SK-N-SH treated with all-trans-retinoic acid at 6 μM for 48 hours (cell line): ENCODE data around the gene FGFRL1.

ENCODE experiments used
- ARNTL ChIP-seq: fragments of 450-650 bp; formaldehyde crosslinking; IDR thresholded peaks from 2 replicates; pipeline ENCODE4 v1.5.0; 2020; ENCODE audit warnings: low read depth, mild to moderate bottlenecking, moderate library complexity, borderline replicate concordance
- PPARA ChIP-seq: fragments of 250-450 bp; sonication (Bioruptor Pico); IDR thresholded peaks from 2 replicates; pipeline ENCODE4 v1.5.0; 2020; ENCODE audit warnings: mild to moderate bottlenecking, borderline replicate concordance
- TCF4 ChIP-seq: fragments of 250-450 bp; sonication (Bioruptor Pico); IDR thresholded peaks from 2 replicates; pipeline ENCODE4 v1.8.0; 2021; ENCODE audit warnings: mild to moderate bottlenecking, moderate library complexity, borderline replicate concordance
- TOX ChIP-seq: fragments of 250-450 bp; sonication (Bioruptor Pico); IDR thresholded peaks from 2 replicates; pipeline ENCODE4 v1.8.0; 2021; ENCODE audit warnings: mild to moderate bottlenecking, moderate library complexity, borderline replicate concordance
- ZFP3 ChIP-seq: fragments of 250-450 bp; sonication (Bioruptor Pico); IDR thresholded peaks from 2 replicates; pipeline ENCODE4 v1.5.0; 2020; ENCODE audit warnings: mild to moderate bottlenecking, moderate library complexity
- ZNF70 ChIP-seq: fragments of 450-650 bp; formaldehyde crosslinking; IDR thresholded peaks from 2 replicates; pipeline ENCODE4 v1.5.0; 2020; ENCODE audit warnings: mild to moderate bottlenecking, moderate library complexity
- TF ChIP-seq, protein P1 (sequence below): fragments of 250-450 bp; sonication (Bioruptor Pico); IDR thresholded peaks from 2 replicates; pipeline ENCODE4 v1.8.0; 2021; ENCODE audit warnings: low read depth, mild to moderate bottlenecking, moderate library complexity, borderline replicate concordance

DNA sequence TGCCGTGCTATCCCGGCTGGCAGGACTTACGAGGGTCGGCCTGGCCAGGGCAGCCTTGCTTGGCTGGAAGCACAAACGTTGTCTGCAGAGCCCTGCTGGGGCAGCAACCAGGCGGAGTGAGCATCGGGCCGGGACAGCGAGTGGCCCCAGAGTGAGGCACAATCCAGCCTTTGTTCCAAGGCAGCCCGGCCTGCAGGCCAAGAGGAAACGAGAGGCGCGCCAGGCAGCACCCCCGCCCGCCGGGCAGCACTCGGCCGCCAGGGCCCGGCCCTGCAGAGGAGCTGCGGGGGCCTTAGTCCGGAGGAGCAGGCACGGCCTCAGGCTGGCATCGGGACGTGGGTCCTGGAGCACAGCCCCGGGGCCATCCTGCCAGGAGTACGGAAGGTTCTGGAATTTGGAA, 24.1 kb downstream of the FGFRL1 start:
- TF ChIP-seq ARNTL (CRISPR knock-in tag) (no peak), PPARA (CRISPR knock-in tag) (no peak), ZNF70 (no peak), TOX (CRISPR knock-in tag) (no peak), ZFP3 (no peak), TCF4 (no peak)
- TF ChIP-seq, protein P1, sequence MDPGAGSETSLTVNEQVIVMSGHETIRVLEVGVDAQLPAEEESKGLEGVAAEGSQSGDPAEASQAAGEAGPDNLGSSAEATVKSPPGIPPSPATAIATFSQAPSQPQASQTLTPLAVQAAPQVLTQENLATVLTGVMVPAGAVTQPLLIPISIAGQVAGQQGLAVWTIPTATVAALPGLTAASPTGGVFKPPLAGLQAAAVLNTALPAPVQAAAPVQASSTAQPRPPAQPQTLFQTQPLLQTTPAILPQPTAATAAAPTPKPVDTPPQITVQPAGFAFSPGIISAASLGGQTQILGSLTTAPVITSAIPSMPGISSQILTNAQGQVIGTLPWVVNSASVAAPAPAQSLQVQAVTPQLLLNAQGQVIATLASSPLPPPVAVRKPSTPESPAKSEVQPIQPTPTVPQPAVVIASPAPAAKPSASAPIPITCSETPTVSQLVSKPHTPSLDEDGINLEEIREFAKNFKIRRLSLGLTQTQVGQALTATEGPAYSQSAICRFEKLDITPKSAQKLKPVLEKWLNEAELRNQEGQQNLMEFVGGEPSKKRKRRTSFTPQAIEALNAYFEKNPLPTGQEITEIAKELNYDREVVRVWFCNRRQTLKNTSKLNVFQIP (CRISPR knock-in tag), result no peak
